Measurements from ENCODE around the gene ERLEC1.
"Not testable (repeated sequence)": the region's sequence is repeated elsewhere in the genome, so short reads cannot be mapped to it uniquely, and the experiment has no call there.

The ERLEC1 gene

DNA sequence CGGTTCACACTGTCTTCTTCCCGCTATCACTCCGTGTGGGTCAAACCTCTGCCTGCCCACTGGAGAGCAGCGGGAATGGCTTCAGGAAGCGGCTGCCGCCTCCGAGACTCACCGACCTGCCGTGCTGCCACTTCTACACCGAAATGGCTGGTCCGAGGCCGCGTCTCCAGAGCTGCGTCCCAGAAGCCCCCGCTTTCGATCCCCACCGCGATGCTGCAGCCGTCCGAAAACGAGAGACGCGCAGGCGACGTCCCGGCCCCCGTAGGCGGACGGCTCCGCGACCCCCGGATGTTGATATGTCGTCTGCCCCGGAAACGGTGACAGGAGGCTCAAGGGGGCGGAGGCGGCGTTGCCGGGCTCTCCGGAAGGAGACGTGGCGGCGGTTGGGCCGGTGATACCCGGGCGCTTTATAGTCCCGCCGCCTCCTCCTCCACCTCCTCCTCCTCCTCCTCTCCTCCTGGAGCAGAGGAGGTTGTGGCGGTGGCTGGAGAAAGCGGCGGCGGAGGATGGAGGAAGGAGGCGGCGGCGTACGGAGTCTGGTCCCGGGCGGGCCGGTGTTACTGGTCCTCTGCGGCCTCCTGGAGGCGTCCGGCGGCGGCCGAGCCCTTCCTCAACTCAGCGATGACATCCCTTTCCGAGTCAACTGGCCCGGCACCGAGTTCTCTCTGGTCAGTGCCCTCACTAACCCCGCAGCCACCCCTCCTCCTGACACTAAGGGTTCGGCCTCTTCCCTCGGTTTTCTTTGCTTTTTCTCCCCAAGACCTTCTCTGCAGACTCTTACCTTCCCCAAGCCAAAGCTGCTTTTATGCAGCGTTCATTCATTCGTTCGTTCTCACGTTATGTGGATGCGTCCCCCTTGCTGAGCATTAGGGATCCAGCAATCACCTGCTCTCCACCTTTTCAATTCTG lies at the start of gene ERLEC1, which contains the start of gene ASB3:
ERLEC1 (plus strand) TSS at position 340 of the 909 bp plus-strand sequence; CDS start at position 507, 167 bp downstream.
ASB3 (minus strand) TSS at position 249 of the 909 bp plus-strand sequence. CDS start 21,381 bp downstream, outside the sequence.
- DNase-seq (ENCODE audit: low spot score): peak; percentile 93

- DNase-seq (ENCODE audit: low spot score): no peak
Observed at GRCh38 chr2:53737091-53737490, 49.8 kb upstream of the ERLEC1 start.

- no peak for DNase-seq (ENCODE audit: low spot score)
Observed at GRCh38 chr2:53739032-53739431, 47.8 kb upstream of the ERLEC1 start.

GRCh38 chr2:53740170-53740569 lies 46.7 kb upstream of the ERLEC1 start:
- peak; percentile 43 for DNase-seq (ENCODE audit: low spot score)

GRCh38 chr2:53744395-53745065 lies 42.3 kb upstream of the ERLEC1 start:
- peak; percentile 9 for DNase-seq (ENCODE audit: low spot score)

DNA sequence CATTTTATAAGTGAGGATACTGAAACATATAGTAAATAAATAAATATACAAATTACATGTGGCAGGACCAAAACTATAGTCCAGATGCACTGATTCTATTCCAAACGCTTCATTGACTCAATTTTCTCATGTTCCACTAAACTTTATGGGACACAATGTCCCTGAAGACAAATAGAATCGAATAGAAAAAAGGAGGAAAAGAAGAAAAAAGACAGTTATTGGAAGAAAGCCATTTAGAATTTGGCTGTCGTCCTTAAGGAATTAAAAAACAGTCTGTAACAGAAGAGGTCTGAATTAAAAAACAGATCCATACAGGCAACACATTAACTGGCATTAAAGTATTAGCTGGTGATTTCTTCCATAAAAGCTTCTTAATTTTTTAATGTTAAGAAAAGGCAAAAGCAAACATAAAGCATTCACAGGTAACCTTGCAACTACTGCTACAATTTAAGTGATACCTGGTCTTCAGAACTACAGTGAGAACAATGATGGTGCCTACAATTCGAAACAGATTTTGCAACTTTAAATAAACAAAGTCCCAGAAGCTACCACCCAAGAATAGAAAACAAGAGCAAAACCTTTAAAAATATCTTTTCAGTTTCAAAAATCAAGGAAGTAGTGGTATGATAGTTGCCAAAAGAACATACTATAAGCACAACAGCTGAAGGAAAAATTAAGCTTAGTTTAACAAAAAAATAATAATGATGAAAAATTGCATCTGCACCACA lies 36.6 kb upstream of the ERLEC1 start:
- DNase-seq (ENCODE audit: low spot score): no peak

DNA sequence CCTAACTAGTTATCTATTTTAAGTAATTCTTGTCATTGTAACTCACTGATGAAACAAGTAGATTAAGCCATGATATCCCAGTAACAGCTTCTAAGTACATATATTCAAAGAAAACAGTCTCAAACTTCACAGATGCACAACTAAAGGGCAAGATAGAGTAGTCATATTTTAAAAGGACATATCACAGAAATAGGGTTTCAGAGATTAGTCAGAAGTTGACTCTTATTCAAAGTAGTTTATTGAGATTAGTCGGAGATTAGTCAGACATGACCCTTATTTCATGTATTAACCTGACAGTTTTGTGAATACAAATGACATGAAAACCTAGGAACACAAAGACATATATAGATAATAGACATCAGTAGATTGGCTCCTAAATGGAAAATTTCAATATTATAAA lies 35.1 kb upstream of the ERLEC1 start:
- peak; percentile 15 for DNase-seq (ENCODE audit: low spot score)

DNA sequence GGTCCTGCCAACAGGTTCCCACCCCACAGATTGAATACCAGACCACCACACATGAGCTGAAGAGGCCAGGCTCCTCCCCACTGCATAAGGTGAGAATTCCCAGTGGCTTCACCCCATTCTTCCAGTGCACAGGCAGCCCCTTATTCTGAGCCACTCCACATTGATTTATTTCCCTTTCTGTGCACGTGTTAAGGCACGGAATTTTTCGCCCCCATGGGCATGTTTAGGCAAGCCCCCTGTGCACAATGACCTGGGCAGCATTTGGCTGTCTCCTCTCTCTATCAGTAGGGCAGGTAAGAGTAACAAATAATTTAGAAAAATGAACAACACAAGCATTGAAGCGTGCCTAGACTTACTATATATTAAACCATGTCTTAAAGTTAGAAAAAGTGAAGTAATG lies 34.5 kb upstream of the ERLEC1 start:
- DNase-seq (ENCODE audit: low spot score): no peak

GRCh38 chr2:53753041-53753440 lies 33.8 kb upstream of the ERLEC1 start:
- no peak for DNase-seq (ENCODE audit: low spot score)

DNA sequence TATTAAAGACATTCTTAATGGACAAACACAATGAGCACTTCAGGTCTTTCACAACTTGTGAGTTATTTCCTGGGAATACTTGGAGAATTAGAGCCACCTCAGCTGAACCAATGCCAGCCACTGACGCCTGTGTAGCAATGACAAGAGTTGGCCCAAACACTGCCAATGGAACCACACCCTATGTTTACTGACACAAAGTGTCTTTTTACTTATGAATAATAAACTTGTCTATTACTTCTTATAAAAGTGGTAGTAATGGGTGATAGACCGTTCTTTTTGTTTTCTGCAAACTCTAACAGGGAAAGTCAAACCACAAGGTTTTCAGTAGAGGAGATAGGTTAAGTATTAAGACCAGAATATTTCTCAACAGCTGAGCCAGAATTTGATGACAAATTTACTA lies 31.7 kb upstream of the ERLEC1 start:
- DNase-seq (ENCODE audit: low spot score): peak; percentile 23

GRCh38 chr2:53756644-53757043 lies 30.2 kb upstream of the ERLEC1 start:
- DNase-seq (ENCODE audit: low spot score): no peak

DNA sequence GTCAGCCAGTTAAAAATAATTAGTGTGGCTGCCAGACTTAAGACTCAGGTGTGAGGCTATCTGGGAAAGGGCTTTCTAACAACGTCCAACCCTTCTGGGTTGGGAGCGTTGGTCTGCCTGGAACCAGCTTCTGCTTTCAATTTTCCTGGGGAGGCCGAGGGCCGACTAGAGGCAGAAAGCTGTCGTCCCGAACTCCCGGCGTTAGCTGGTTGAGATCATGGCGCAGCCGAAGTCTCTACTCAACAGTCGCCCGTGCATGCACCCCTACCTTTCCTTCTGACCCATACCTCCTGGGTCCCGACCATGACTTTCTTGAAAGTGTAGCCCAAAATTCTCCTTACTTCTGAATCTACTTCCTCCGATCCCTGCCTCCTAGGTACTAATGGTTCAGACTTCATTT lies 29.6 kb upstream of the ERLEC1 start:
- not testable (repeated sequence) for DNase-seq (ENCODE audit: low spot score)

GRCh38 chr2:53765767-53766166 lies 21.1 kb upstream of the ERLEC1 start:
- DNase-seq (ENCODE audit: low spot score): no peak

GRCh38 chr2:53767405-53768241 lies 19.2 kb upstream of the ERLEC1 start, which contains the start of gene CHAC2:
TSS of gene CHAC2 (plus strand) at chr2:53767804. CDS start at chr2:53767887, 83 bp downstream.
- DNase-seq (ENCODE audit: low spot score): peak; percentile 91

DNA sequence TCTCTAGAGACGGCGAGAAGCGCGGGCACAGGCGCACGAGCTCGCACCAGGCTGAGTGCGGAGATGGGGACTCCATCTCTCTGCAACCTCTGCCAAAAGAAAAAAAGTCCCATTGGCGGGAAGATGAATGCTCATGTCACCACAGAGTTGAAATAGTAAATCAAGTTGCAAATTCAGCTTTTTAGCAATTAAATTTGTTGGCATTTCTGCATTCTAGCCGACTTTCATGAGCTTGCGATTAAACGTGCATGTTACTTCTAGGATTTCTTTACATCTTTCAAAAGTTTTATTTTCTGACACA lies 18.7 kb upstream of the ERLEC1 start:
- no peak for DNase-seq (ENCODE audit: low spot score)

DNA sequence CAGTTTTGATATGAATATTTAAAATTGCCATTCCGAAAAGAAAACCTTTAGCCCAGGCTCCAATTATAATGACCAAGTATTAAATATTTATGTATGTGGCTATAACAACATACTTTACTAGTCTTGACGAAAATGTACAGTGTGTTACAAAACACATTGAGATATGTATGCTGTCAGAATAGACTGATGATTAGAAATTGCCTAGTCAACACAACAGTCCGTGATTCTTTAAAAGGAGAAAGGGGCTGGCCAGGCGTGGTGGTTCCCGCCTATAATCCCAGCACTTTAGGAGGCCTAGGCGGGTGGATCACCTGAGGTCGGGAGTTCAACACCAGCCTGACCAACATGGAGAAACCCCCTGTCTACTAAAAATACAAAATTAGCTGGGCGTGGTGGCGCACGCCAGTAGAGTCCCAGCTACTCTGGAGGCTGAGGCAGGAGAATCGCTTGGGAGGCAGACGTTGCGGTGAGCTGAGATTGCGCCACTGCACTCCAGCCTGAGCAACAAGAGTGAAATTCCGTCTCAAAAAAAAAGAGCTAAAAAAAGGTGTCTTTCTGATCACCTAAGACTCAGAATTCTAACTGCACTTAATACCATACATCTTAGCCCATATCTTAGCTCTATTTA lies 17.4 kb upstream of the ERLEC1 start:
- DNase-seq (ENCODE audit: low spot score): no peak

DNA sequence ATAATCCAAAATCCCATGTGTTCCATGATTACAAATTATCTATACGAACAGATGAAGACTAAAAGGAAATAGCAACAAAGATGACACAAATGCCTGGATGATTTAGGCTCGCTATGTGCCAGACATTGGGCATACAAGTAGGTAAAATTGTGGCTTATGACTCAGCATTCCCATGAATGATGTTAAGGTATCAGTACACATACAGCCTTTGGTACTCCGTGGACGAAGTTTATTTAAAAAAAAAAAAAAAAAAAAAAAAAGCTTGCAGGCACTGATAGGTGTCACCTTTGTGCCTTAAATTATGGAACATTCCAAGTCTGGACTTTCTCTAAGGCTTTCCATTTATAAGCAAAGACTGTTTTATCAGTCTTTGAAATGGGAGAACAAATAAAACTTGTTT lies 16.6 kb upstream of the ERLEC1 start:
- no peak for DNase-seq (ENCODE audit: low spot score)

GRCh38 chr2:53777134-53777533 lies 9.7 kb upstream of the ERLEC1 start:
- DNase-seq (ENCODE audit: low spot score): no peak

GRCh38 chr2:53778536-53779162 lies 8.2 kb upstream of the ERLEC1 start:
- no peak for DNase-seq (ENCODE audit: low spot score)

- DNase-seq (ENCODE audit: low spot score): no peak
Observed at GRCh38 chr2:53780056-53780455, 6.8 kb upstream of the ERLEC1 start.

GRCh38 chr2:53782676-53783075 lies 4.2 kb upstream of the ERLEC1 start:
- no peak for DNase-seq (ENCODE audit: low spot score)
